Measurements from ENCODE around the gene HELZ. TPM values are rescaled to one million over a fixed set of nuclear protein-coding genes. Genes with fewer than 3 reads are reported as not detected.

Gene HELZ
- total and polyA plus RNA-seq, 2 experiments from 2014 or later: 23.9 to 25.4 TPM

DNA sequence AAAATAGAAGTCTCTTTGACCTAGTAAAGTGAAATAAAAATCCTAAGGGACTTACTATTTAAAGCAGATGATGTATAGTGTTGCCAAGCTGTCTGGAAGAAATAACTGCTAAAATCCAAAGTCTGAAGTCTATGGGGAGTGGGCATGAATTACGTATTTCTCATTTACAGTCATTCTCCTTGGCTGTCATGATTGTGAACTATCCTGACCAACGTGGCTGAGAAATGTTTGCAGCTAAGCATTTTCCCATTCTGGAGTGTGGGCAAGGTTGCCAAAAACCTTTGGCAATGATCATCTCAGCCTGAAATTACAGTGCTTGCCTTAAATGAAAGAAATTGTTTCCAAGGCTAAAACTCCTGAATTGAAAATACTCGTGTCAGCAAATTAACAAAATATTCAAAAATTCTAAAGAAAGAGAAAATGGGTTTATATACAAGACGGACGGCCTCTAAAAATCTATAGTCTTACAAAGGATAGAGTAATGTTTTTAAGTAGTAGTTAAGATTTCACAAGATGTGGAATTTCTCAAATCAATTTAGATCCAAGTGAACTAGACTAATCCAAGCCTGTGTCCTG, 123.6 kb downstream of the HELZ start:
- DNase-seq: no peak
- in situ Hi-C loops (cut with MboI): no loop called here
- 46 to 47% methylated on average over 5 of the region's 5 CpGs for WGBS, 2 experiments (ENCODE audit: low coverage in 1 of 2, low lambda C conversion rate in 2 of 2, missing lambda C conversion rate in 2 of 2)

DNA sequence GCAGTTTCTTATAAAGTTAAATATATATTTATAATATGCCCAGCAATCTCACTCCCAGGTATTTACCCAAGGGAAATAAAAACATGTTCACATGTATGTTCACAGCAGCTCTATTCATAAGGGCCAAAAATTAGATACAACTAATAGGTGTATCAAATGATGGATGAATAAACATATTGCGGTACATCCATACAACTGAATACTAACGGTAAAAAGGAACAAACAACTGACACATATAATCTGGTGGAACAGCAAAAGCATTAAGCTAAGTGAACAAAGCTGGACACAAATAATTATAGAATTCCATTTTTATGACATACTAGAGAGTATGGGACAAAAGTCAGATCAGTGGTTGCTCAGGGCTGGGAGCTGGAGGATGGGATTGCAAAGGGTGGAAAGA, 125.9 kb downstream of the HELZ start:
- H3K36me3 ChIP-seq (ENCODE audit: low read depth): peaks cover 66% of the 10 kb centered on the region
- no peaks in the 10 kb centered on the region for H3K9me3 ChIP-seq (ENCODE audit: low read depth)
- no peaks in the 10 kb centered on the region for H3K9me2 ChIP-seq (ENCODE audit: insufficient read depth)
- WGBS, 2 experiments (ENCODE audit: low coverage in 1 of 2, low lambda C conversion rate in 2 of 2, missing lambda C conversion rate in 2 of 2): 97% methylated on average over 2 of the region's 2 CpGs
- no peaks in the 10 kb centered on the region for H3K4me1 ChIP-seq (ENCODE audit: insufficient read depth)
- H3K27ac ChIP-seq: no peak overlapping the region
- H4K20me1 ChIP-seq (ENCODE audit: insufficient read depth): no peaks in the 10 kb centered on the region
- in situ Hi-C loops (cut with MboI): no loop called here
- no peaks in the 10 kb centered on the region for H3K27me3 ChIP-seq (replicated peaks; ENCODE audit: insufficient read depth)
- DNase-seq: no peak
- no peak for TF ChIP-seq EZH2phosphoT487 (IDR thresholded peaks at IDR 0.05; ENCODE audit: insufficient read depth, low read depth)
- no peak for TF ChIP-seq EZH2 (IDR thresholded peaks at IDR 0.05; ENCODE audit: insufficient read depth, poor library complexity, severe bottlenecking)
- no peak overlapping the region for H2AFZ ChIP-seq
- H3F3A ChIP-seq (ENCODE audit: insufficient read depth): no peaks in the 10 kb centered on the region
- H3K79me2 ChIP-seq (ENCODE audit: insufficient read depth): peaks cover 16% of the 10 kb centered on the region; the same call in 1 of the 2 replicates
- H3K4me3 ChIP-seq: no peak overlapping the region
- no peak overlapping the region for H3K4me2 ChIP-seq (ENCODE audit: unreplicated experiment)
- H3K9ac ChIP-seq: no peak overlapping the region

More for the DNA sequence above, 123.6 kb downstream of the HELZ start:
- Histone ChIP-seq H3F3A (ENCODE audit: insufficient read depth) (no peaks in the 10 kb centered on the region), H3K4me1 (ENCODE audit: insufficient read depth) (no peaks in the 10 kb centered on the region), H3K79me2 (ENCODE audit: insufficient read depth) (peaks cover 9% of the 10 kb centered on the region; the same call in 1 of the 2 replicates), H3K36me3 (ENCODE audit: low read depth) (peaks cover 57% of the 10 kb centered on the region), H2AFZ (no peak overlapping the region), H3K4me3 (no peak overlapping the region), H3K9ac (no peak overlapping the region), H3K27ac (no peak overlapping the region), H3K9me2 (ENCODE audit: insufficient read depth) (no peaks in the 10 kb centered on the region), H3K27me3 (replicated peaks; ENCODE audit: insufficient read depth) (no peaks in the 10 kb centered on the region), H4K20me1 (ENCODE audit: insufficient read depth) (no peaks in the 10 kb centered on the region), H3K4me2 (ENCODE audit: unreplicated experiment) (no peak overlapping the region), H3K9me3 (ENCODE audit: low read depth) (no peaks in the 10 kb centered on the region)
- TF ChIP-seq EZH2phosphoT487 (IDR thresholded peaks at IDR 0.05; ENCODE audit: insufficient read depth, low read depth) (no peak), EZH2 (IDR thresholded peaks at IDR 0.05; ENCODE audit: insufficient read depth, poor library complexity, severe bottlenecking) (no peak)

DNA sequence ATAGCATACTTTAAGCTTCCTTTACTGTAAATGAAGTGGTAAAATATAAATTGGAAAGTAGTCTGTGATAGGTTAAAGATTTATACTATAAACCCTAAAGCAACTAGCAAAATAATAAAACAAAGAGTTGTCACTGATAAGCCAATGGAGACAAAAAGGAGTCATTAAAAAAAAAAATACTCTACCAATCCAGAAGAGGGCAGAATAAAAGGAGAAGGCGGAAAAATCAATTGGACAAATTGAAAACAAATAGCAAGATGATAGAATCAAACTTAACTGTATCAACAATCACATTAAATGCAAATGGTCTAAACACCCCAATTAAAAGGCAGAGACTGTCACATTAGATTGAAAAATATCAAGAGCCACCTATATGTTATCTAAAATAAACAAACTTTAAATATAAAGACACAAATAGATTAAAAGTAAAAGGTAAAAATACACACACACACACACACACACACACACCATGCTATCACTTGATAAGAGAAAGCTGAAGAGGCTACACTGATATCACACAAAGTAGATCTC, 128.9 kb downstream of the HELZ start:
- Histone ChIP-seq H3K36me3 (ENCODE audit: low read depth) (peaks cover 59% of the 10 kb centered on the region), H3K4me3 (no peak overlapping the region), H3K4me2 (ENCODE audit: unreplicated experiment) (no peak overlapping the region), H4K20me1 (ENCODE audit: insufficient read depth) (no peaks in the 10 kb centered on the region), H3K27me3 (replicated peaks; ENCODE audit: insufficient read depth) (no peaks in the 10 kb centered on the region), H3K9ac (no peak overlapping the region), H3K4me1 (ENCODE audit: insufficient read depth) (no peaks in the 10 kb centered on the region), H3K9me2 (ENCODE audit: insufficient read depth) (no peaks in the 10 kb centered on the region), H3F3A (ENCODE audit: insufficient read depth) (no peaks in the 10 kb centered on the region), H3K27ac (no peak overlapping the region), H3K9me3 (ENCODE audit: low read depth) (no peaks in the 10 kb centered on the region), H3K79me2 (ENCODE audit: insufficient read depth) (peaks cover 16% of the 10 kb centered on the region; the same call in 1 of the 2 replicates), H2AFZ (no peak overlapping the region)
- TF ChIP-seq EZH2 (IDR thresholded peaks at IDR 0.05; ENCODE audit: insufficient read depth, poor library complexity, severe bottlenecking): no peak
- TF ChIP-seq EZH2phosphoT487 (IDR thresholded peaks at IDR 0.05; ENCODE audit: insufficient read depth, low read depth): no peak
- WGBS, 2 experiments (ENCODE audit: low coverage in 1 of 2, low lambda C conversion rate in 2 of 2, missing lambda C conversion rate in 2 of 2): 96 to 100% methylated on average over 1 of the region's 1 CpG
- in situ Hi-C loops (cut with MboI): no loop called here
- DNase-seq: no peak

DNA sequence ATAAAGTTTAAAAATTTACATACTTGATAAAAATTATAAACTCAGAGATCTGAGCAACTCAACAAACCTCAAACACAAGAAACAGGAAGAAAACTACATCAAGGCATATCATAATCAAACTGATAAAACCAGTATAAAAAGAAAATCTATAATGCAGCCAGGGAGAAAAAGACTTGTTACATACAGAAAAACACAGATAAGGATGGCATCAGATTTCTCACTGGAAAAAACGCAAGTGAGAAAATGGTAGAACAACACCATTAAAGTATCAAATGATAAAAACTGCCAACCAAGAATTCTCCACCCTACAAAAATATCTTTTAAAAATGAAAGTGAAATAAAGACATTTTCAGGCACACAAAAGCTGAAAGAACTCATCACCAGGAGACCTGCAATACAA, 129.6 kb downstream of the HELZ start:
- Histone ChIP-seq H2AFZ (no peak overlapping the region), H3K27me3 (replicated peaks; ENCODE audit: insufficient read depth) (no peaks in the 10 kb centered on the region), H3K9me3 (ENCODE audit: low read depth) (no peaks in the 10 kb centered on the region), H3F3A (ENCODE audit: insufficient read depth) (no peaks in the 10 kb centered on the region; the same call in 1 of the 2 replicates), H3K4me3 (no peak overlapping the region), H3K27ac (no peak overlapping the region), H3K9me2 (ENCODE audit: insufficient read depth) (no peaks in the 10 kb centered on the region), H3K4me1 (ENCODE audit: insufficient read depth) (no peaks in the 10 kb centered on the region), H3K4me2 (ENCODE audit: unreplicated experiment) (no peak overlapping the region), H4K20me1 (ENCODE audit: insufficient read depth) (no peaks in the 10 kb centered on the region), H3K79me2 (ENCODE audit: insufficient read depth) (peaks cover 16% of the 10 kb centered on the region; the same call in 1 of the 2 replicates), H3K9ac (no peak overlapping the region), H3K36me3 (ENCODE audit: low read depth) (peaks cover 57% of the 10 kb centered on the region)
- WGBS, 2 experiments (ENCODE audit: low coverage in 1 of 2, low lambda C conversion rate in 2 of 2, missing lambda C conversion rate in 2 of 2): 97 to 100% methylated on average over 1 of the region's 1 CpG
- TF ChIP-seq EZH2phosphoT487 (IDR thresholded peaks at IDR 0.05; ENCODE audit: insufficient read depth, low read depth) (no peak), EZH2 (IDR thresholded peaks at IDR 0.05; ENCODE audit: insufficient read depth, poor library complexity, severe bottlenecking) (no peak)
- in situ Hi-C loops (cut with MboI): no loop called here
- DNase-seq: no peak
